ENCODE measurements around the gene LYPD6.

GRCh38 chr2:149360106-149360505, 29.7 kb downstream of the LYPD6 start:
- no peak for TF ChIP-seq POLR2A (IDR thresholded peaks at IDR 0.05)
- TF ChIP-seq, protein P1, sequence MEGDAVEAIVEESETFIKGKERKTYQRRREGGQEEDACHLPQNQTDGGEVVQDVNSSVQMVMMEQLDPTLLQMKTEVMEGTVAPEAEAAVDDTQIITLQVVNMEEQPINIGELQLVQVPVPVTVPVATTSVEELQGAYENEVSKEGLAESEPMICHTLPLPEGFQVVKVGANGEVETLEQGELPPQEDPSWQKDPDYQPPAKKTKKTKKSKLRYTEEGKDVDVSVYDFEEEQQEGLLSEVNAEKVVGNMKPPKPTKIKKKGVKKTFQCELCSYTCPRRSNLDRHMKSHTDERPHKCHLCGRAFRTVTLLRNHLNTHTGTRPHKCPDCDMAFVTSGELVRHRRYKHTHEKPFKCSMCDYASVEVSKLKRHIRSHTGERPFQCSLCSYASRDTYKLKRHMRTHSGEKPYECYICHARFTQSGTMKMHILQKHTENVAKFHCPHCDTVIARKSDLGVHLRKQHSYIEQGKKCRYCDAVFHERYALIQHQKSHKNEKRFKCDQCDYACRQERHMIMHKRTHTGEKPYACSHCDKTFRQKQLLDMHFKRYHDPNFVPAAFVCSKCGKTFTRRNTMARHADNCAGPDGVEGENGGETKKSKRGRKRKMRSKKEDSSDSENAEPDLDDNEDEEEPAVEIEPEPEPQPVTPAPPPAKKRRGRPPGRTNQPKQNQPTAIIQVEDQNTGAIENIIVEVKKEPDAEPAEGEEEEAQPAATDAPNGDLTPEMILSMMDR (IDR thresholded peaks at IDR 0.05) = no peak
